HUDEP-2 (cell line): Measurements from ENCODE around the gene PPP2R5E.

Experiments
- DNase-seq, 76 experiments: peaks; one replicate each; lab custom pipeline; 2025; ENCODE audit not compliant: unreplicated experiment in 76 of 76; lab: John Stamatoyannopoulos, UW

The PPP2R5E gene

DNA sequence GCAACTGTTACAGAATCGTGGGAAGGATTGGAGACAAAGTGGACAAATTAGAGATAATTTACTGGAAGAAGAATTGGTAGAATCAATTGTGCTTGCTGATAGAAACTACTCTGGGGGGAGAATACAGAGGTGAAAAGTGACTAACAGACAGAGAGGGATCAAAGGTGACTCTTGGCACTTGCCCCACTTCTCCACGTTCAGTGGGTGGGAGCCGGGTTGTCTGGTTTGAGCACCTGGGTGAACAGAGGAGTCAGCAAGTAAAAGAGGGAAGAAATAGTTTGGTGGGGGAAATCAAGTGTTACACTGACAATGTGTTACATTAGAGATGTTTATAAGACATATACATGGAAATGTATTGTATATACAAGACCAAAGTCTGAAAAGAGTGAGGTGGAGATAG is 69.1 kb downstream of the PPP2R5E start:
- DNase-seq: no peak

GRCh38 chr14:63472986-63473788 is 70.0 kb downstream of the PPP2R5E start:
- DNase-seq: no peak

DNA sequence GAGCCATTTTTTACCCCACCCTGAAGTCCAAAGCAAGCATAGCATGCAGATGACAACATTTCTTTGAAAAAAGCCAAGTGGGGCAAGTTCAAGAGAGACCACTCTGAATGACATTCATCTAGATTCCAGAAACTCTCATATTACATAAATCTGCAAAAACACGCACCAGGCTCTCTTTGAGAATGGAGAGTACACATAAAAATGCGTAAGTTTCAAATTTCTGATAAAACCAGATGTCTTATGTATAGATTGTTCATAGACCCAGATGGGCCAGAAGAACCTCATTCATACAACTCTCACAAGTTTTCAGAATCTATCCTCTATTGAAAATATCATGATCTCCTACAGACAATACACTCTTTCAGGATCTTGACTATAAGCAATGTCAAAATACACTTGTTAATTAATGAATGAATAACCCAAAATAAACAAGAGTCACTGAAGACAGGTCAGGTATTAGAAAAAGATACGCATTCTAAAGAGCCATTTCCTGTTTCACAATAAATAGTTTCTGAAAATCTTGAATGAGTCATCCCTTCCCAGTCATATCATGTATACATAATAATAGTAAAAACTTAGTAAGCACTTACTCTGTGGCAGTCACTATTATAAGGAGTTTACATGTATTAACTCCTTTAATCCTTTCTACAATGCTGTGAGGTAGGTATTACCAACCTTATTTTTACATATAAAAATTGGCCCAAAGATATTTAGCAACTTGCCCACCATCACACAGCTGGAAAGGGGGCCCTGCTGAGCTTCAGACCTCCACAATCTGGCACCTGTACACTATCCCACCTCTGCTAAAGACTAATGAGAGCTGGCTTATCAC is 72.0 kb downstream of the PPP2R5E start:
- DNase-seq: no peak

DNA sequence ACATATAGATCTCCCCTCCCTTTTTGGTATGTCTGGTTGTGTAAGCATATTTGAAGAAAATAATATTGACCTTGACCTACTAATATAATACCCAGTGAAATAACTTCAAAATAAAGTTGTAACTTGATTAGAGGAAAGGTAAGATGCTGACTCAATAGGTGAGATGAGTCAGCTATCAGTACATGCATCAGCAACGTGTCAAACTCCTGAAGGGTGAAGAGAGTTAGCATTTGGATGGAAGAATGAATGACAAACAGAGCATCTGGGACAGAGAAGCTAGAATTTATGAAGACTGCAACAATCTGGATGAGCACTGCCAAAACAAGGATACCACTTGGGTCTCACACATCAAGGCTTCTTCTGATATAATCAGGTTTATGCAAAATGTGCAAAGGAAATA is 74.9 kb downstream of the PPP2R5E start:
- DNase-seq: no peak

- no peak for DNase-seq
Measured at GRCh38 chr14:63467440-63468072, 75.6 kb downstream of the PPP2R5E start.

DNA sequence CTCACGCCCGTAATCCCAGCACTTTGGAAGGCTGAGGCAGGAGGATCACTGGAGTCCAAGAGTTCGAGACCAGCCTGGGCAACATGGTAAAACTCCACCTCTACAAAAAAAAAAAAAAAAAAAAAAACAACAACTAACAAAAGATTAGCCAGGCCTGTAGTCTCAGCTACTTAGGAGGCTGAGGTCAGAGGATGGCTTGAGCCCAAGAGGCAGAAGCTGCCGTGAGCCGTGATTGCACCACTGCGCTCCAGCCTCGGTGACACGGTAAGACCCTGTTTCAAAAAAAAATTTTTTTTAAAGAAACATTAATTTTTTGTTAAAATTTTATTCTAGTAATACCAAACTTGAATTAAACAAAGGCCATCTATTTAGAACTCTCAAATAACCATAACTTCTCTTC is 77.8 kb downstream of the PPP2R5E start:
- DNase-seq: no peak

GRCh38 chr14:63460680-63461369 is 82.4 kb downstream of the PPP2R5E start:
- peak in 7 of 76 experiments; percentile 6 to 39 (median 25) for DNase-seq

- no peak for DNase-seq
Measured at GRCh38 chr14:63459738-63460137, 83.4 kb downstream of the PPP2R5E start.

- DNase-seq: no peak
Measured at GRCh38 chr14:63457498-63457897, 85.7 kb downstream of the PPP2R5E start.

DNA sequence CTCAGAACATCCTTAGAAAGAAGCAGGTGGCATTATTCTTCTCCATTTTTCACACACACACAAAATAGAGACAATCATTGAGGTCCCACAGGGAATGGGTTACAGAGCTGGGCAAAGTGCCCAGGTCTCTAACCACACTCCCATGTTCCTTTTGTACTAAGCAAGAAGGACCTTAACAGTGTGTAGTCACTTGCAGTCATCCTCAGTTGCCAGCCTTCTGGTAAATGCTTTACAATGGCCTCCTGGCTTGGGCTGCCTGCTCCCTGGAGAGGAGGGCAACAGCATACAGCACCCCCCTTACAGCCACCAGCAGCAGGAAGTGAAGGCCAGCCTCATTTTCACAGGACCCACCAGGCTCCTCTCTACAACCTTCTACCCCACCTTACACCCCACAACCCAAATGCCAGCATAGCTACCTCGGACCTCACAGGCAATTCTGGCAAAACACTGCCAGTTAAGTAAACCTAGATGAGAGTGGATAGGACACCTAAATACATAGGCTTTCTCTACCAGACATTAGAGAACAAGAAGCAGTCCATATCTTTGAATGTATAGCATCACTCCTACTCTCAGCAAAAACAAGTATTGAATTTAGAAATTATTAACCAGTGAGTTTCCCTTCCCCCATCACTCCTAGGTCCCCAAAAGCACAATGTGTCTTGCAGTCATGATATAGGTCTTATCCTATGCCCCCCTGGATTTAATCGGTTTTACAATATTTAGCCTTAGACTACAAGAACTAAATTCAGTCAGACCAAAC is 88.1 kb downstream of the PPP2R5E start:
- peak in 67 of 76 experiments; percentile 2 to 78 (median 42) for DNase-seq

DNA sequence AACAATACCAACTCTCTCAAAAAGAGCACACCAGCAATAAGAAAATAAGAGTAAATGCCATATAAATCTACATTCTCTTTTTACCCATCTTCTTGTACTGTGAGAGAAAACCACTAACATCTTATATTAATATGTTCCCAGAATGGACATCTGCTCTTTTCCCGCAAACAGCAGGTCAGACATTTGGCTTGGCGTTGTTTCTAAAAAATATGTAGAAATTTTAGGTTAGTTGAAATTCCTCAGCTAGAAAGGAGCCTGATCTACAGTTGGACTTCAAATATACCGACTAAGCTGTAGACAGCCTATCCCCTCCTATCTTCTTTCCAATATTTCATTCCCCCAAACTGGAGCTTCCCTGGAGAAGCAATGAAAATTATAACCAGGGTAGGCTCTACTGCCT is 88.7 kb downstream of the PPP2R5E start:
- DNase-seq: no peak

GRCh38 chr14:63453443-63453936 is 89.7 kb downstream of the PPP2R5E start:
- DNase-seq: peak in 24 of 76 experiments; percentile 6 to 56 (median 24)

DNA sequence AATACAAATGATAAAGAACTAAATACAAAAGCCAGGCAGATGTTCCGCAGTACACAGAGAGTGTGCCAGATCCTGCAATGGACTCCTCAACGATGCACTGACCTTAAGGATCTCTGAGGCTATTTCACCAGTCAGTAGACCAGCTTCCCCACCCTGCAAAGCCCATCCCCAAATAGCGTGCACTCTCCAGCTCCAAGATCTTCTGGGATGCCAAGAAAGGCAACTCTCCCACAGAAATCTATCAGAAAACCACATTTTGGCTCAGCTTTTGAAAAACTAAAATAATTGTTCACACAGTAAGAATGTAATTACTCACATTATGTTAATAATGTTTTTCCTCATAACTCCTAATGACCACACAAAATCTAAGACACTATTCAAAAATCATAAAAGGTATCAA is 90.4 kb downstream of the PPP2R5E start:
- no peak for DNase-seq

DNA sequence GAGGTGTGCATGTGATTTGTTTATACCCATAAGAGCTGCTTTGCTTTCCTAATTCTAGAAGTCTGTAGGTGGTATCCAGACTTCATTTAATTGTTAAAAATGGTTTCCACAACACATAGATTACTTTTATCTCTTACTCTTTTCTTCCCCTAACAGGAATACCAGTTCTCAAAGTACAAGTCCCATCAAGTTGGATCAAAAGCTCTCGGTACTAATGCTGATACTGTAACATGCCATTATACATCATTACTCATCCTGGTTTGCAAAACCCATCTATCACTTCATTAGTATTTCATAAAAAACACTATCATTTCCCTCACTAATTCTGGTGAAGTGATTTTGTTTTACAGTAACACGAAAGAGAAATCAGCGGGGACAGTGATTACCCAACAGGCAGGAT is 94.3 kb downstream of the PPP2R5E start:
- no peak for DNase-seq

DNA sequence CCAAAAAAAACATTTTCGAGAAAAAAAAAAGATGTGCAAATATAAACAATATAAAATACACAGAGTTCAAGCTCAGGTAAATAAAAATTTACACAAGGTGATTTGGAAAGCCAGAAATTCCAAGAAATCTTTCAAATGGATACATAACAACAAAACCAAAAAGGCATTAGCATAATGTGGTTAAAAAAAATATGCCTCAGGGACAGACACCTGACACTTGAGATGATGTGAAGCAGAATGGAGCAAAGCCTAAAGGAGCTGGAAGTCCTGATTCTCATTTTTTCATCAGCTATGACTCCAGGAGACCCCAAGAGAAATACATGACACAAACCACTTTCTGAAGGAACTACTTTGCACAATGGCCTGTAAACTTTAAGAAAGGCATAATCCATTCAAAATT is 98.6 kb downstream of the PPP2R5E start:
- DNase-seq: no peak

- no peak for DNase-seq
Measured at GRCh38 chr14:63443988-63444387, 99.2 kb downstream of the PPP2R5E start.

DNA sequence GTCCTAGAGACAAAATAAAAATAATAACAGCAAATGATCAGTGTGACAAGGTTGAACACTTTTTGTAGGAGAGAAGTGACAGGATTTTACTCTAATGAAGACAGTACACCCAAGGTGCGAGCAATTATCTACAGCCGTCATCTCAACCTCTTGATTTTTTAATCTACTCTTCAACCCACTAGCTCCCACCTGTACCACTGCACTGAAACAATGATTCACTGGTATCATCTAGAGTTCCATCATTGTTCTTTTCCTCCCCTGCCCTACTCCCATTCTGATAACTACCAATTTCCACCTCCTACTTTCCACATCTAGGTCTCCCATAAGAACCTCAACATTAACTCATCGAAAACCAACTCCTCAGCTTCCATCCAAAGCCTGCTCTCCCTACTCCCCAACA is 99.8 kb downstream of the PPP2R5E start:
- no peak for DNase-seq

DNA sequence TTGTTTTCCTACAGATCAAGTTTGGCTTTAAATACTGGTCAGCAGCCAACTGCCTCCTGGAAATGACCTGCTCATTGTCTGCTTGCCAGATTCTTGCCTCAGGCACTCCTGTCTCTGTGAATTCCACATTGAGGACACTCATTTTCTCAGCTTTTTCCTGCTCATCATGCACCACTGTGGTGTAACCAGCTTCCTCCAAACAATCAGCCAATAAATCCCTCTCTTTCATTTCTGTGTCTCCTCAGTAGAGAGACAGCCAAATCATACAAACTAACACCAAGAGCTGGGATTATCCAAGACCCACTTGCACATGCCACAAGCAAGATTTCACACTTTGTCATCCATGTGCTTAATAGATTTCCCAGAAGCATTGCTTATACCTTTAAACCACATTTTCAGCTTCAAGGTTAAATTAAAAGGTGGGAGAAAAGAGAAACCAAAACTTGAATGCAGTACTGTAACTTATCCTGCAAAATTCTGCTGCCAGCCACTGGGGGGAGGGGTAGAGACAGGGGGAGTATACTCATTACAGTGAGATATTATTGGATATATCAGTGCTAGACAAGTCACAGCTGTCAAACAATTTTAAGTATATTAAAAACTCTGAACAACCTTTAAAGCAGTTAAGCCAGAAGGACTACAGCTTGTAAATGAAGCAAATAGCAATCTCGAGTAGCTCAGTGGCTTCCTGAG is 105.0 kb downstream of the PPP2R5E start:
- peak in 18 of 76 experiments; percentile 3 to 43 (median 7) for DNase-seq
